Pulmonary artery endothelial cell (primary cell): ENCODE measurements around the gene SLC32A1. TPM values are rescaled to one million over a fixed set of nuclear protein-coding genes. Genes with fewer than 3 reads are reported as not detected.

Experiments used
- total RNA-seq: library from RNA; depleted of rRNA; stranded (reverse); fragments of >200 nt; gene quantifications from 2 replicates; pipeline ENCODE4 v1.2.3, GENCODE V29; 2014

SLC32A1 gene
- total RNA-seq, 1 donor from 2014 or later, result not detected

Other genes starting within 250 kb of the SLC32A1 start
- gene ADIG, start 143.3 kb upstream of the SLC32A1 start, total RNA-seq, result not detected in 2 replicates
- 0.04 TPM in 1 of 2 replicates, not detected in the other for gene ARHGAP40, start 122.7 kb upstream of the SLC32A1 start, total RNA-seq
- 11.5 and 14.0 TPM in 2 replicates for gene ACTR5, start 24.0 kb downstream of the SLC32A1 start, total RNA-seq
- 118 and 144 TPM in 2 replicates for gene PPP1R16B, start 81.2 kb downstream of the SLC32A1 start, total RNA-seq
- 19.3 and 57.1 TPM in 2 replicates for gene FAM83D, start 201.9 kb downstream of the SLC32A1 start, total RNA-seq
- gene DHX35, start 237.9 kb downstream of the SLC32A1 start, total RNA-seq, result 9.9 and 12.1 TPM in 2 replicates